Mononuclear cell (primary cell): ENCODE results near the gene TRIM23. TPM values are rescaled to one million over a fixed set of nuclear protein-coding genes. Genes with fewer than 3 reads are reported as not detected.

Experiments
- H3K27me3 ChIP-seq: 2 replicates; pipeline ENCODE4 v1.6.0; 2011; ENCODE audit warnings: low read length, control low read depth; ENCODE audit not compliant: insufficient read depth
- H3K4me1 ChIP-seq: 2 replicates; pipeline ENCODE4 v1.5.1; 2011; ENCODE audit warnings: mild to moderate bottlenecking, low read length, control low read depth; ENCODE audit not compliant: insufficient read depth
- H3K4me3 ChIP-seq: 2 replicates; pipeline ENCODE4 v1.5.1; 2011; ENCODE audit warnings: mild to moderate bottlenecking, low read length, moderate library complexity
- H3K9me3 ChIP-seq: 2 replicates; pipeline ENCODE4 v1.5.1; 2011; ENCODE audit warnings: low read depth, mild to moderate bottlenecking, control low read depth, low read length
- total RNA-seq: library from RNA; depleted of rRNA; stranded (reverse); fragments of >200 nt; gene quantifications from one replicate; pipeline ENCODE4 v1.2.3, GENCODE V29; 2012

The TRIM23 gene
- total RNA-seq, 1 donor, result 57.2 TPM

DNA sequence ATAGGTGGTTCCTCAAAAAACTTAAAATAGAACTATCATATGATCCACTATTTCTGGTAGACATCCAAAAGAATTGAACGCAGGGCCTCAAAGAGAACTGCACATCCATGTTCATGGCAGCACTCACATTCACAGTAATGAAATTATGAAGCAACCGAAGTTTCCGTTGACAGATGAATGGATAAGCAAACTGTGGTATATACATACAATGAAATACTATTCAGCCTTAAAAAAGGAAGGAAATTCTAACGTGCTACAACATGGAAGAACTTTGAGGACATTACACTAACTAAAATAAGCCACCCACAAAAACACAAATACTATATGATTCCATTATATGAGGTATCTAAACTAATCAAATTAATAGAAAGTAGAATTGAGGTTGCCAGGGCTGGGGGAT, 79.7 kb downstream of the TRIM23 start:
- H3K4me1 ChIP-seq, result no peaks in the 10 kb centered on the region
- H3K9me3 ChIP-seq, result no peaks in the 10 kb centered on the region
- no peaks in the 10 kb centered on the region for H3K27me3 ChIP-seq
- no peak overlapping the region for H3K4me3 ChIP-seq

DNA sequence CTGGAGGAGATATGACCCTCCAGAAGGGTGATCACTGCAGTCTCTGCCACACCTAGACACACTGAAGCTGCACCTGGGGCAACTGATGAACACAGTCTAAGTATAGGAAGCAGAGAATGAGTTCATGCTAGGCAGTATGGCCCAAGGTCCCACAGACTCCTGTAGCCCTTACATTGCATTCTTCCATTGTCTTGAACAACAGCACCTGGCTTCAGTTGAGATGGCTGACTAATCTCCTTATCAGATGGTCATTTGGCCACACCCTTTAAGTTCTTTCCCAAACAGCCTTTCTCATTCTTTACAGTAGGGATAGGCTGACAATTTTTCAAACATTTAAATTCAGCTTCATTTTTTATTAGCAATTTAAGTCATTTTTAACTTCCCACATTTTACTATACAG, 84.3 kb downstream of the TRIM23 start:
- Histone ChIP-seq H3K4me1 (no peaks in the 10 kb centered on the region), H3K9me3 (no peaks in the 10 kb centered on the region), H3K4me3 (no peak overlapping the region), H3K27me3 (no peaks in the 10 kb centered on the region)

Other genes with a start within 250 kb of the TRIM23 start
- 4.9 TPM for gene ADAMTS6, start 142.4 kb downstream of the TRIM23 start, total RNA-seq
- 7.9 TPM for gene CENPK, start 61.2 kb downstream of the TRIM23 start, total RNA-seq
- 184 TPM for gene PPWD1, start 61.0 kb downstream of the TRIM23 start, total RNA-seq
- 35.8 TPM for gene SHLD3, start 694 bp upstream of the TRIM23 start, total RNA-seq
- gene TRAPPC13, start 694 bp upstream of the TRIM23 start, total RNA-seq, result 20.8 TPM
- gene SGTB, start 97.8 kb upstream of the TRIM23 start, total RNA-seq, result 68.0 TPM
- 3.3 TPM for gene NLN, start 97.9 kb upstream of the TRIM23 start, total RNA-seq